Raji (cell line): Measurements from ENCODE around the gene PNMA6E.

Experiments
- POLR2A ChIP-seq: IDR thresholded peaks from 2 replicates; pipeline ENCODE4 v1.6.1; 2011; ENCODE audit warnings: low read depth, low read length, control low read depth; ENCODE audit not compliant: insufficient read depth

Gene PNMA6E

DNA sequence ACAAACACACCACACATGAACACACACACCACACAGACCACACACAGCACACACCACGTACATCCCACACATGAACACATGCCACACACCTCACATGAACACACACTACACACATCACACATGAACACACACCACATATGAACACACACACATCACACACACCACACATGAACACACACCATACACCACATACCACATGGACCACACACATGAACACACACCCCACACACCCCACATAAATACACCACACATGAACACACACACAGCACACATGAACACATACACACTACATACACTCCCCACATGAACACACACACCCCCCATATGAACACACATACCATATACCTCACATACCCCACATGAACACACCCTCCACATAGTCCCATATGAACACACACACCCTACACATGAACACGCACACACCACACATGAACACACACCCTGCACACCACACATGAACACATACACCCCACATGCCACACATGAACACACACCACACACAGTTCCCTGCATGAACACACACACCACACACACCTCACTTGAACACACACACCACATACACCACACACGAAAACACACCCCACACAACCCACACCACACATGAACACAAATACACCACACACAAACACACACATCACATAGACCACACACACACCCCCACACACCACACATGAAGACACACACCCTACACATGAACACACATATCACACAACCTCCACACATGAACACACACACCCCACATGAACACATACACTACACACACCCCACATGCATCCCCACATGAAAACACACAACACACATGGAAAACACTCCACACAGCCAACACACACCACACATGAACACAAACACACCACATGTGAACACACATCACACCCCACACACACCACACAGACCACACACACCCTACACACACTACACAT, 18.3 kb downstream of the PNMA6E start:
- no peak for TF ChIP-seq POLR2A

DNA sequence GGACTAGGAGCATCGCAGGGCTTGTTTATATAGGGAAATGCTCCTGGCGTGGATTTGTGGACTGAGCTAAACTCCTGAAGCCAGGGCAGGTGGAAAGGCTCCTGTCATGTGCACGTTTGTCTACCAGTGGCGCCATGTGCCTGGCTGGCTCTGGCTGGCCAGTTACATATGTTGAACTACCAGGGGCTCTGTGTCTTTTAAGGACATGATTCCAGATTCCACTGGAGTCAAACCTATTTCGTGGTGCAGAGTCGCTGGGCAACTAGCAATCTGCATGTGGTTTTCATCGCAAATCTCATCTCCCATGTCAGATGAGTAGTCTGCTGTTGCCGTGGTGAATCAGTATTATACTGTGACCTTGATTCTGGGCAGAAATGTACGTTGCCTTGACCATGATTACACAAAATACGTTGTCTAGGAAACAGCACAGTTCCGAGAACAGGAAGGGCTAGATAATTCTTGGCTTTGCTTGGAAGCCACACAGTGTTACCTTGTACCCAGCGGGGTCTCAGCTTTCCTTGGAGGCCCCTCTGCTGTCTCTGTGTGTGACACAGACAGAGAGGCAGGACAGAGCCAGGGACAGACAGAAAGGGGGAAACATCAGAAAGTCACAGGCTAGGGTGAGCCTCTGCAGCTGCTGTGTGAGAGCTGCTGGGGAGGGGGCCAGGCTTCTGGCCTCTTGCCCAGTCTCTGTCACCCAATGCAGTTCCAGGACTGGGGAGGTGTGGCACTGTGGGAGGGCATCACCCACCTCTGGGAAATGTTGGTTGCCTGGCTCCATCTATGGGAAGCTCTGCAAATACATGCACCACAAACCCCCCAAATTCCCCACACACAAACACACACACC, 19.2 kb downstream of the PNMA6E start:
- TF ChIP-seq POLR2A = no peak

- no peak for TF ChIP-seq POLR2A
Observed at GRCh38 chrX:153380691-153381090, 20.5 kb downstream of the PNMA6E start.

DNA sequence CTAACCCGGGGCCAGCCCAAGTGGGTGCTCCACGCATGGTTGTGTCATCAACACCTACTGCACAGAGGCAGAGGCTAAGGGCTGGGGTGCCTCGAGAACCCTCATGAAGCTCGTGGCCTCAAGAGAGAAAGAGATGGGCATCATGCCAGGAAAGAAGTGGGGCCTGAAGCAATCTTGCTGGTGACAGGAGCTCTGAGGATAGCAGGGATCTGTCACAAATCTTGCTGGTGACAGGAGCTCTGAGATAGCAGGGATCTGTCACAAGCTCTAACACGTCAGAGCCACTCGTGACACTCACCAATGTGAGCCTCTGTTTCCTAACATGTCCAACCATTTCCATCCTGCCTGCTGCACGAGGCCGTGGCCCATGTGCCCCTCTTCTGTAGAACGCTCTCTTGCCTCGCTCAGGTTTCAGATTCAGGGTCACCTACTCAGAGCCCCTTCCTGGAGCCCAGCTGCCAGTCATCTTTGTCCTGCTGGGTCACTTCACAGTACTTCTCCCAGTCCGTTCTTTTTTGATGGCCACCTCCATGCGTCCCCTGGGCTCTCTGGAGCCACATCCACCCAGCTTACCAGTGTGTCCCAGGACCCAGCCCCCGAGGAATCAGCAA, 21.1 kb downstream of the PNMA6E start:
- no peak for TF ChIP-seq POLR2A

- TF ChIP-seq POLR2A = no peak
Observed at GRCh38 chrX:153379508-153379907, 21.6 kb downstream of the PNMA6E start.

GRCh38 chrX:153378607-153379006, 22.5 kb downstream of the PNMA6E start:
- no peak for TF ChIP-seq POLR2A

- TF ChIP-seq POLR2A = no peak
Observed at GRCh38 chrX:153377727-153378126, 23.4 kb downstream of the PNMA6E start.

GRCh38 chrX:153375571-153375970, 25.6 kb downstream of the PNMA6E start:
- no peak for TF ChIP-seq POLR2A

DNA sequence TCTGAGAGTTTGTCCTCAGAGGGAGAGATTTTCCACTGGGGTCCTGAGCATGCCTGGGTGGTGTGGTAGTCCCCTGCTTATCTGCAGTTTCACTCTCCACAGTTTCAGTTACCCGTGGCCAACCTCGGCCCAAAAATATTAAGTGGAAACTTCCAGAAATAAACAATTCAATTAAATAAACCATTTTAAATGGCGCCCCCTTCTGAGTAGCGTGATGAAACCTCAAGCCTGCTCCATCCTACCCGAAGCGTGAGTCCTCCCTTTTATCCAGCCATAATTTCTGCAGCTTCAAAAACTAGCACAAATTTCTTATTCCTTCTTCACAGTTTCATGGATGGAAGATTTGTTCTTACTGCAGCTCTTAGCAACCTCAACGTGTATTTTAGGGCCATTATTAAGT, 26.7 kb downstream of the PNMA6E start:
- TF ChIP-seq POLR2A = no peak

GRCh38 chrX:153372949-153373348, 28.2 kb downstream of the PNMA6E start:
- TF ChIP-seq POLR2A = no peak

DNA sequence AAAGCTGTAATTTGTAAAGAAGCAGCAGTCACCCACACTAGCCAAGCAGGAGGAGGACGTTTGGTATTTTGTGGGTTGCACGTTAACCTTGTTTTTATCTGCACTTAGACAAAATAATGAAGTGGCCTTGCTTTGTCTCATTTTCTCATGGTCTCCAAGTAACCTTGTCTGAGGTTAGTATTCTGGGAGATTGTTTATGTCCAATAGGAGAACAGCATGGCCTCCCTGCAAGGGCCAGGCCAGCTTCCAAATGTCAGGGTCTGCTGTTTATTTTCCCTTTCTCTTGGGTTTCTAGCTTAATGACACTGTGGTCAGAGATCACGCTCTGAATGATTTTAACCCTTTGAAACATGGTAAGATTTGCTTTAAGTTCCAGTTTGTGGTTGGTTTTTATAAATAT, 29.9 kb downstream of the PNMA6E start:
- no peak for TF ChIP-seq POLR2A

DNA sequence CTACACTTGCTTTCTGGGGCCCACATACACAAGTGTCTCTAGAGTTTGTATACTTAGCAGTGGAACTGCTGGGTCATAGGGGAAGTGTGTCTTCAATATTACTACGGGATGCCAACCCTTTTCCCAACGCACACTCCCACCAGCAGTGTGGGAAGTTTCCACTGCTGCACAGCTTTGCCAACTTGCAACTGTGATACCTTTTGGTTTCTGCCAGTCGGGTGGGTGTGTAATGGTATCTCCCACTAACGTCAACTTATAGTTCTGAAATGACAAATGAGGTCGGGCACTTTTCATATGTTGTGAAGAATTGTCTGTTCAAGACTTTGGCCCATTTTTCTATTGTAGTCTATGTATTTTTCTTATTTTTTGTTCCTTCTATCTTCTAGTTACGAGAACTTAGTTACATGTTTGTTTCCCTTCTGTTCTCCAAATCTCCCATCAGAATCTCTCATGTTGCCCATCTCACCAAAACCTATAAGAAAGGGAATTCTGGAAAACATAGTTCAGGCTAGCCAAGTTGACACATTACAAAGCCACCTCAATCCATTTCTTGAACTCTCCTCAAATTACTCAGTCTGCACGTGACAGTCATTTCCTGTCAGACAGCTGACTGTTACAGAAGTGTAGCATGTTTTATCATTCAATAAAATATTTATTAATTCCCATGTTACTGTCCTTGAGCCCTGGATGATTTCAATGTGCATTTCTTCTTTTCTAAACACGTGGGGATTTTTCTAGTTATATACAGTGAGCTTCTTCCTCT, 30.7 kb downstream of the PNMA6E start:
- TF ChIP-seq POLR2A = no peak

GRCh38 chrX:153366878-153367538, 34.1 kb downstream of the PNMA6E start:
- TF ChIP-seq POLR2A = no peak

GRCh38 chrX:153366119-153366518, 35.0 kb downstream of the PNMA6E start:
- TF ChIP-seq POLR2A = no peak
